Measurements from ENCODE around the gene RPRD1B. TPM values are rescaled to one million over a fixed set of nuclear protein-coding genes. Genes with fewer than 3 reads are reported as not detected.

Gene RPRD1B
- total and polyA plus RNA-seq, 4 donors = 5.8 to 34.3 (median 29.4) TPM

GRCh38 chr20:38115205-38115604, 81.7 kb downstream of the RPRD1B start:
- H3K27me3 ChIP-seq (ENCODE audit: control insufficient read depth in 4 of 4, insufficient read depth in 4 of 4, low read length in 3 of 4) = no peaks in the 10 kb centered on the region
- 98% methylated on average over 1 of the region's 1 CpG for WGBS
- peaks cover 0 to 4% (median 0%) of the 10 kb centered on the region in 4 donors for H3K4me1 ChIP-seq (ENCODE audit: control insufficient read depth in 4 of 4, insufficient read depth in 4 of 4, low read length in 3 of 4)
- no peaks in the 10 kb centered on the region for H3K9me3 ChIP-seq (ENCODE audit: control insufficient read depth in 4 of 4, low read length in 3 of 4)
- TF ChIP-seq RAD21 (IDR thresholded peaks at IDR 0.05) (peak in 1 of 2 donors; percentile 27), GABPA (IDR thresholded peaks at IDR 0.05 in 1 of 2, conservative IDR thresholded peaks at IDR 0.05 in 1 of 2) (no peak)
- no peak overlapping the region for H3K9ac ChIP-seq (ENCODE audit: low read depth in 1 of 2, low read length in 2 of 2)
- no peaks in the 10 kb centered on the region for H3K36me3 ChIP-seq (ENCODE audit: control insufficient read depth in 4 of 4, insufficient read depth in 3 of 4, low read depth in 1 of 4, low read length in 3 of 4)
- no peak for DNase-seq (ENCODE audit: low spot score)
- no peak overlapping the region for H3K27ac ChIP-seq (ENCODE audit: low read depth in 1 of 2, low read length in 2 of 2)
- H3K4me3 ChIP-seq (ENCODE audit: low read depth in 1 of 3, low read length in 3 of 3) = no peak overlapping the region

- no peaks in the 10 kb centered on the region for H3K9me3 ChIP-seq (ENCODE audit: control insufficient read depth in 4 of 4, low read length in 3 of 4)
- no peak overlapping the region for H3K9ac ChIP-seq (ENCODE audit: low read depth in 1 of 2, low read length in 2 of 2)
- H3K4me1 ChIP-seq (ENCODE audit: control insufficient read depth in 4 of 4, insufficient read depth in 4 of 4, low read length in 3 of 4) = no peaks in the 10 kb centered on the region
- no peaks in the 10 kb centered on the region for H3K27me3 ChIP-seq (ENCODE audit: control insufficient read depth in 4 of 4, insufficient read depth in 4 of 4, low read length in 3 of 4)
- H3K4me3 ChIP-seq (ENCODE audit: low read depth in 1 of 3, low read length in 3 of 3) = no peak overlapping the region
- H3K36me3 ChIP-seq (ENCODE audit: control insufficient read depth in 4 of 4, insufficient read depth in 3 of 4, low read depth in 1 of 4, low read length in 3 of 4) = no peaks in the 10 kb centered on the region
- TF ChIP-seq FOXA1 (IDR thresholded peaks at IDR 0.05) (no peak), ATF3 (IDR thresholded peaks at IDR 0.05) (no peak), TAF1 (conservative IDR thresholded peaks at IDR 0.05) (no peak), NR2F2 (IDR thresholded peaks at IDR 0.05) (no peak), MAX (IDR thresholded peaks at IDR 0.05) (no peak), ZBTB33 (IDR thresholded peaks at IDR 0.05) (no peak), YY1 (IDR thresholded peaks at IDR 0.05) (no peak), EGR1 (IDR thresholded peaks at IDR 0.05; ENCODE audit: low read depth in 2 of 2) (no peak), RAD21 (IDR thresholded peaks at IDR 0.05) (no peak), HNF4G (IDR thresholded peaks at IDR 0.05) (no peak), HNF4A (conservative IDR thresholded peaks at IDR 0.05) (no peak), GABPA (IDR thresholded peaks at IDR 0.05 in 1 of 2, conservative IDR thresholded peaks at IDR 0.05 in 1 of 2) (no peak)
- 67% methylated on average over 2 of the region's 2 CpGs for WGBS
- no peak for DNase-seq (ENCODE audit: low spot score)
- no peak overlapping the region for H3K27ac ChIP-seq (ENCODE audit: low read depth in 1 of 2, low read length in 2 of 2)
These were observed 82.3 kb downstream of the RPRD1B start for GRCh38 chr20:38115896-38116295.

GRCh38 chr20:38116409-38117165, 83.0 kb downstream of the RPRD1B start:
- H3K9ac ChIP-seq (ENCODE audit: low read depth in 1 of 2, low read length in 2 of 2) = no peak overlapping the region

More at GRCh38 chr20:38116409-38117165, 83.0 kb downstream of the RPRD1B start:
- Histone ChIP-seq H3K36me3 (ENCODE audit: control insufficient read depth in 4 of 4, insufficient read depth in 3 of 4, low read depth in 1 of 4, low read length in 3 of 4) (no peaks in the 10 kb centered on the region), H3K4me1 (ENCODE audit: control insufficient read depth in 4 of 4, insufficient read depth in 4 of 4, low read length in 3 of 4) (no peaks in the 10 kb centered on the region), H3K27ac (ENCODE audit: low read depth in 1 of 2, low read length in 2 of 2) (no peak overlapping the region), H3K9me3 (ENCODE audit: control insufficient read depth in 4 of 4, low read length in 3 of 4) (no peaks in the 10 kb centered on the region), H3K4me3 (ENCODE audit: low read depth in 1 of 3, low read length in 3 of 3) (no peak overlapping the region), H3K27me3 (ENCODE audit: control insufficient read depth in 4 of 4, insufficient read depth in 4 of 4, low read length in 3 of 4) (no peaks in the 10 kb centered on the region)
- no peak for DNase-seq (ENCODE audit: low spot score)
- TF ChIP-seq ZBTB33 (IDR thresholded peaks at IDR 0.05) = no peak
- no peak for TF ChIP-seq HNF4G (IDR thresholded peaks at IDR 0.05)
- no peak for TF ChIP-seq FOXA1 (IDR thresholded peaks at IDR 0.05)
- TF ChIP-seq EGR1 (IDR thresholded peaks at IDR 0.05; ENCODE audit: low read depth in 2 of 2) = no peak
- TF ChIP-seq SP1 (IDR thresholded peaks at IDR 0.05) = no peak
- 74% methylated on average over 3 of the region's 3 CpGs for WGBS
